ENCODE measurements around the gene RMI1. TPM values are rescaled to one million over a fixed set of nuclear protein-coding genes. Genes with fewer than 3 reads are reported as not detected.

The RMI1 gene
- total and polyA plus RNA-seq, 2 of the 8 experiments (the other 6 are each of a cell fraction or from before 2014, with no cell fraction given) = 3.0 to 34.1 TPM

DNA sequence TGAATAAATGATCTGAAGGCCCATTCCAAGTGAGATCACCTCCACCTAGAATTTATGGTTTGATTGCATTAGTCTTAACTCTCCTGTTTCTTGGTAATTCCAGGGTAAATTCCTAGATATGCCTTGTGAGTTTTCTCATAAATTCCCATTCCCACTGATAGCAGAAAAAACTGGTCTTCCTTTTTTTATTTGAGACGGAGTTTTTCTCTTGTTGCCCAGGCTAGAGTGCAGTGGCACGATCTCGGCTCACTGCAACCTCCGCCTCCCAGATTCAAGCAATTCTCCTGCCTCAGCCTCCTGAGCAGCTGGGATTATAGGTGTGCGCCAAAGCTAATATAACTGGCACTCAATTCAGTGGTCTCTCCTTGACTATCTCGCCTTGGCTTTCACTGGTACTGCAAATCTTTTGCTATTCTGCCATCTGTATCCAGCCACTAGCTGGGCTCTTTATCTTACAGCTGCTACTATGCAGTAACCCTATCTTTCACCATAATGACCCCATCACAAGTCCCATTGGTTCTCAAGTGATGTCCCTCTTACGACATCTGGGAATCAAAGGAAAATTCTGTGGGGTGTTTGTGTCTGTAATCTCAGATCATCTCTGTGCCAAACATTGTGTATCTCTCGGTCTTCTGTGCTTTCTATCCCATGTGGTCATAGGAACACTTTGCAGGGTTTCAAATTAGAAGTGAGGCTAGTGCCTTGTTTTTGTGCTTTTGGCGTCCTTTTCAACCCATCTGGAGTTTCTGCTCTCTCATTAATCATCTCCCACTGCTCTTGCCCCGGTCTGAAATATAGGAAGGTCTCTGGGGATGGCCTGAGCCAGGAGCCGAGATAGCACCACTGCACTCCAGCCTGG lies 15.0 kb upstream of the RMI1 start (continued):
- TF ChIP-seq, protein P1, sequence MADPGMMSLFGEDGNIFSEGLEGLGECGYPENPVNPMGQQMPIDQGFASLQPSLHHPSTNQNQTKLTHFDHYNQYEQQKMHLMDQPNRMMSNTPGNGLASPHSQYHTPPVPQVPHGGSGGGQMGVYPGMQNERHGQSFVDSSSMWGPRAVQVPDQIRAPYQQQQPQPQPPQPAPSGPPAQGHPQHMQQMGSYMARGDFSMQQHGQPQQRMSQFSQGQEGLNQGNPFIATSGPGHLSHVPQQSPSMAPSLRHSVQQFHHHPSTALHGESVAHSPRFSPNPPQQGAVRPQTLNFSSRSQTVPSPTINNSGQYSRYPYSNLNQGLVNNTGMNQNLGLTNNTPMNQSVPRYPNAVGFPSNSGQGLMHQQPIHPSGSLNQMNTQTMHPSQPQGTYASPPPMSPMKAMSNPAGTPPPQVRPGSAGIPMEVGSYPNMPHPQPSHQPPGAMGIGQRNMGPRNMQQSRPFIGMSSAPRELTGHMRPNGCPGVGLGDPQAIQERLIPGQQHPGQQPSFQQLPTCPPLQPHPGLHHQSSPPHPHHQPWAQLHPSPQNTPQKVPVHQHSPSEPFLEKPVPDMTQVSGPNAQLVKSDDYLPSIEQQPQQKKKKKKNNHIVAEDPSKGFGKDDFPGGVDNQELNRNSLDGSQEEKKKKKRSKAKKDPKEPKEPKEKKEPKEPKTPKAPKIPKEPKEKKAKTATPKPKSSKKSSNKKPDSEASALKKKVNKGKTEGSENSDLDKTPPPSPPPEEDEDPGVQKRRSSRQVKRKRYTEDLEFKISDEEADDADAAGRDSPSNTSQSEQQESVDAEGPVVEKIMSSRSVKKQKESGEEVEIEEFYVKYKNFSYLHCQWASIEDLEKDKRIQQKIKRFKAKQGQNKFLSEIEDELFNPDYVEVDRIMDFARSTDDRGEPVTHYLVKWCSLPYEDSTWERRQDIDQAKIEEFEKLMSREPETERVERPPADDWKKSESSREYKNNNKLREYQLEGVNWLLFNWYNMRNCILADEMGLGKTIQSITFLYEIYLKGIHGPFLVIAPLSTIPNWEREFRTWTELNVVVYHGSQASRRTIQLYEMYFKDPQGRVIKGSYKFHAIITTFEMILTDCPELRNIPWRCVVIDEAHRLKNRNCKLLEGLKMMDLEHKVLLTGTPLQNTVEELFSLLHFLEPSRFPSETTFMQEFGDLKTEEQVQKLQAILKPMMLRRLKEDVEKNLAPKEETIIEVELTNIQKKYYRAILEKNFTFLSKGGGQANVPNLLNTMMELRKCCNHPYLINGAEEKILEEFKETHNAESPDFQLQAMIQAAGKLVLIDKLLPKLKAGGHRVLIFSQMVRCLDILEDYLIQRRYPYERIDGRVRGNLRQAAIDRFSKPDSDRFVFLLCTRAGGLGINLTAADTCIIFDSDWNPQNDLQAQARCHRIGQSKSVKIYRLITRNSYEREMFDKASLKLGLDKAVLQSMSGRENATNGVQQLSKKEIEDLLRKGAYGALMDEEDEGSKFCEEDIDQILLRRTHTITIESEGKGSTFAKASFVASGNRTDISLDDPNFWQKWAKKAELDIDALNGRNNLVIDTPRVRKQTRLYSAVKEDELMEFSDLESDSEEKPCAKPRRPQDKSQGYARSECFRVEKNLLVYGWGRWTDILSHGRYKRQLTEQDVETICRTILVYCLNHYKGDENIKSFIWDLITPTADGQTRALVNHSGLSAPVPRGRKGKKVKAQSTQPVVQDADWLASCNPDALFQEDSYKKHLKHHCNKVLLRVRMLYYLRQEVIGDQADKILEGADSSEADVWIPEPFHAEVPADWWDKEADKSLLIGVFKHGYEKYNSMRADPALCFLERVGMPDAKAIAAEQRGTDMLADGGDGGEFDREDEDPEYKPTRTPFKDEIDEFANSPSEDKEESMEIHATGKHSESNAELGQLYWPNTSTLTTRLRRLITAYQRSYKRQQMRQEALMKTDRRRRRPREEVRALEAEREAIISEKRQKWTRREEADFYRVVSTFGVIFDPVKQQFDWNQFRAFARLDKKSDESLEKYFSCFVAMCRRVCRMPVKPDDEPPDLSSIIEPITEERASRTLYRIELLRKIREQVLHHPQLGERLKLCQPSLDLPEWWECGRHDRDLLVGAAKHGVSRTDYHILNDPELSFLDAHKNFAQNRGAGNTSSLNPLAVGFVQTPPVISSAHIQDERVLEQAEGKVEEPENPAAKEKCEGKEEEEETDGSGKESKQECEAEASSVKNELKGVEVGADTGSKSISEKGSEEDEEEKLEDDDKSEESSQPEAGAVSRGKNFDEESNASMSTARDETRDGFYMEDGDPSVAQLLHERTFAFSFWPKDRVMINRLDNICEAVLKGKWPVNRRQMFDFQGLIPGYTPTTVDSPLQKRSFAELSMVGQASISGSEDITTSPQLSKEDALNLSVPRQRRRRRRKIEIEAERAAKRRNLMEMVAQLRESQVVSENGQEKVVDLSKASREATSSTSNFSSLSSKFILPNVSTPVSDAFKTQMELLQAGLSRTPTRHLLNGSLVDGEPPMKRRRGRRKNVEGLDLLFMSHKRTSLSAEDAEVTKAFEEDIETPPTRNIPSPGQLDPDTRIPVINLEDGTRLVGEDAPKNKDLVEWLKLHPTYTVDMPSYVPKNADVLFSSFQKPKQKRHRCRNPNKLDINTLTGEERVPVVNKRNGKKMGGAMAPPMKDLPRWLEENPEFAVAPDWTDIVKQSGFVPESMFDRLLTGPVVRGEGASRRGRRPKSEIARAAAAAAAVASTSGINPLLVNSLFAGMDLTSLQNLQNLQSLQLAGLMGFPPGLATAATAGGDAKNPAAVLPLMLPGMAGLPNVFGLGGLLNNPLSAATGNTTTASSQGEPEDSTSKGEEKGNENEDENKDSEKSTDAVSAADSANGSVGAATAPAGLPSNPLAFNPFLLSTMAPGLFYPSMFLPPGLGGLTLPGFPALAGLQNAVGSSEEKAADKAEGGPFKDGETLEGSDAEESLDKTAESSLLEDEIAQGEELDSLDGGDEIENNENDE (IDR thresholded peaks at IDR 0.05; ENCODE audit: insufficient replicate concordance, low read length) = no peak
- TF ChIP-seq, protein P2, sequence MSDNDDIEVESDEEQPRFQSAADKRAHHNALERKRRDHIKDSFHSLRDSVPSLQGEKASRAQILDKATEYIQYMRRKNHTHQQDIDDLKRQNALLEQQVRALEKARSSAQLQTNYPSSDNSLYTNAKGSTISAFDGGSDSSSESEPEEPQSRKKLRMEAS (IDR thresholded peaks at IDR 0.05) = no peak
- TF ChIP-seq TCF12 (IDR thresholded peaks at IDR 0.05; ENCODE audit: low read depth, low read length) = no peak
- peak in 1 of 2 experiments; percentile 73; a peak in 2 of 3 replicates for TF ChIP-seq POLR2A (IDR thresholded peaks at IDR 0.05; ENCODE audit: control extremely low read depth in 1 of 2, low read depth in 2 of 2, low read length in 2 of 2)
- TF ChIP-seq CHD1 (IDR thresholded peaks at IDR 0.05; ENCODE audit: low read depth, low read length) = no peak
- no peak for TF ChIP-seq RBBP5 (IDR thresholded peaks at IDR 0.05; ENCODE audit: borderline replicate concordance, low read depth, low read length)
